SK-N-SH (cell line): ENCODE results near the gene BEGAIN. TPM values are rescaled to one million over a fixed set of nuclear protein-coding genes. Genes with fewer than 3 reads are reported as not detected.
A peak's percentile ranks its signal among the peaks of the same experiment; 100 is the strongest.

Experiments
- CTCF ChIA-PET: fragments of 300-600, 350-600 bp; formaldehyde crosslinking; extraction: SDS; loops from one replicate; lab custom pipeline; 2021; lab: Yijun Ruan, JAX
- POLR2A ChIA-PET: fragments of 350-600 bp; sonication (Branson Sonifier 250); formaldehyde crosslinking; extraction: SDS; loops from one replicate; lab custom pipeline; 2020; ENCODE audit warnings: antibody characterized with exemption, inconsistent platforms; lab: Yijun Ruan, JAX
- DNase-seq: peaks from one replicate; pipeline ENCODE4 v3.0.0; 2012
- H2AFZ ChIP-seq: fragments of 200-600 bp; sonication (generic); 2 replicates; pipeline ENCODE4 v1.8.1; 2016; ENCODE audit warnings: antibody characterized with exemption, mild to moderate bottlenecking, low read depth
- H3F3A ChIP-seq: fragments of 200-600 bp; sonication (generic); replicated peaks from 2 replicates; pipeline ENCODE3; 2016; ENCODE audit warnings: antibody characterized with exemption, mild to moderate bottlenecking; ENCODE audit not compliant: insufficient read depth
- H3K27ac ChIP-seq, 2 experiments: fragments of 200-500 bp in 1 of 2; fragments of 200-600 bp in 1 of 2; sonication (Bioruptor generic) in 1 of 2; sonication (generic), shearing (Covaris generic) in 1 of 2; 2 replicates each; pipeline versions ENCODE4 v1.5.1 to v1.6.1; 2014 to 2016; ENCODE audit warnings: low read depth in 2 of 2, inconsistent platforms in 1 of 2, low read length in 1 of 2, mild to moderate bottlenecking in 1 of 2, mixed read lengths in 1 of 2
- H3K27me3 ChIP-seq: fragments of 200-600 bp; sonication (generic), shearing (Covaris generic); 2 replicates; pipeline ENCODE4 v1.6.1; 2016; ENCODE audit warnings: mixed run types; ENCODE audit not compliant: insufficient read depth
- H3K36me3 ChIP-seq, 2 experiments: fragments of 200-500 bp in 1 of 2; fragments of 200-600 bp in 1 of 2; sonication (Bioruptor generic) in 1 of 2; sonication (generic) in 1 of 2; replicated peaks in 1 of 2; 2 replicates each; pipeline versions ENCODE3 to v1.5.1; 2014 to 2016; ENCODE audit warnings: low read length in 1 of 2, mild to moderate bottlenecking in 1 of 2; ENCODE audit not compliant: insufficient read depth in 2 of 2, control insufficient read depth in 1 of 2
- H3K4me1 ChIP-seq, 2 experiments: fragments of 200-500 bp in 1 of 2; fragments of 200-600 bp in 1 of 2; sonication (Bioruptor generic) in 1 of 2; sonication (generic), shearing (Covaris generic) in 1 of 2; 2 replicates each; pipeline versions ENCODE4 v1.5.1 to v1.6.1; 2014 to 2016; ENCODE audit warnings: low read depth in 1 of 2, low read length in 1 of 2, mixed run types in 1 of 2; ENCODE audit not compliant: insufficient read depth in 2 of 2, control insufficient read depth in 1 of 2
- H3K4me2 ChIP-seq: fragments of 200-600 bp; sonication (generic), shearing (Covaris generic); 2 replicates; pipeline ENCODE4 v1.6.1; 2017; ENCODE audit warnings: mixed run types
- H3K4me3 ChIP-seq, 2 experiments: fragments of 200-500 bp in 1 of 2; fragments of 200-600 bp in 1 of 2; sonication (Bioruptor generic) in 1 of 2; sonication (generic), shearing (Covaris generic) in 1 of 2; 2 replicates each; pipeline versions ENCODE4 v1.5.1 to v1.8.1; 2014 to 2016; ENCODE audit warnings: low read depth in 2 of 2, inconsistent platforms in 1 of 2, low read length in 1 of 2, mild to moderate bottlenecking in 1 of 2, mixed read lengths in 1 of 2, moderate library complexity in 1 of 2
- H3K79me2 ChIP-seq: fragments of 200-600 bp; sonication (generic); 2 replicates; pipeline ENCODE4 v1.8.1; 2017; ENCODE audit warnings: mild to moderate bottlenecking; ENCODE audit not compliant: insufficient read depth
- H3K9ac ChIP-seq: fragments of 200-600 bp; sonication (generic); 2 replicates; pipeline ENCODE4 v1.6.1; 2017; ENCODE audit warnings: mixed run types
- H3K9me2 ChIP-seq: fragments of 200-600 bp; sonication (generic); 2 replicates; pipeline ENCODE4 v1.6.1; 2017; ENCODE audit warnings: mixed run types
- H3K9me3 ChIP-seq: fragments of 200-600 bp; sonication (generic); 2 replicates; pipeline ENCODE4 v1.6.1; 2017; ENCODE audit warnings: mixed run types, mild to moderate bottlenecking, moderate library complexity
- H4K20me1 ChIP-seq: fragments of 200-600 bp; sonication (generic); 2 replicates; pipeline ENCODE4 v1.6.1; 2017; ENCODE audit warnings: mild to moderate bottlenecking, mixed run types; ENCODE audit not compliant: insufficient read depth
- FOSL2 ChIP-seq: IDR thresholded peaks from 2 replicates; pipeline ENCODE4 v1.4.0; 2012; ENCODE audit warnings: low read depth, mild to moderate bottlenecking, moderate library complexity, borderline replicate concordance
- FOXM1 ChIP-seq: IDR thresholded peaks from 2 replicates; pipeline ENCODE4 v1.4.0; 2012; ENCODE audit warnings: low read depth, mild to moderate bottlenecking
- GATA2 ChIP-seq: sonication (generic); formaldehyde crosslinking; IDR thresholded peaks from 2 replicates; pipeline ENCODE4 v1.5.0; 2020; ENCODE audit warnings: mild to moderate bottlenecking, missing genetic modification reagents
- IRF3 ChIP-seq: fragments of 150-350 bp; IDR thresholded peaks from 2 replicates; pipeline ENCODE4 v1.6.1; 2016; ENCODE audit warnings: mild to moderate bottlenecking, low read depth, low read length
- JUND ChIP-seq: IDR thresholded peaks from 2 replicates; pipeline ENCODE4 v1.4.0; 2012
- MAX ChIP-seq: IDR thresholded peaks from 2 replicates; pipeline ENCODE4 v1.4.0; 2012; ENCODE audit warnings: low read depth
- MEF2A ChIP-seq: IDR thresholded peaks from 2 replicates; pipeline ENCODE4 v1.4.0; 2012; ENCODE audit warnings: low read depth, borderline replicate concordance
- MXI1 ChIP-seq: IDR thresholded peaks from 2 replicates; pipeline ENCODE4 v1.6.1; 2012; ENCODE audit warnings: mild to moderate bottlenecking, low read depth, low read length, improper control_type of control experiment
- NRF1 ChIP-seq: IDR thresholded peaks from 2 replicates; pipeline ENCODE4 v1.6.1; 2012; ENCODE audit warnings: low read depth, mild to moderate bottlenecking, low read length
- PBX3 ChIP-seq: IDR thresholded peaks from 2 replicates; pipeline ENCODE4; 2012
- RCOR1 ChIP-seq: fragments of 150-350 bp; IDR thresholded peaks from 2 replicates; pipeline ENCODE4 v1.6.1; 2017; ENCODE audit warnings: antibody characterized with exemption, low read length
- SMC3 ChIP-seq: IDR thresholded peaks from 2 replicates; pipeline ENCODE4 v1.6.1; 2012; ENCODE audit warnings: low read depth, low read length, improper control_type of control experiment
- USF1 ChIP-seq: IDR thresholded peaks from 2 replicates; pipeline ENCODE4 v1.4.0; 2012; ENCODE audit warnings: low read depth, borderline replicate concordance
- USF2 ChIP-seq: fragments of 150-350 bp; IDR thresholded peaks from 2 replicates; pipeline ENCODE4 v1.6.1; 2017; ENCODE audit warnings: antibody characterized with exemption, low read length, low read depth, borderline replicate concordance
- WGBS: methylation state at CpG from one replicate; pipeline ENCODE4 v1.1.6; 2017; ENCODE audit warnings: low lambda C conversion rate; 5-methylcytosine and 5-hydroxymethylcytosine counted together
- polyA plus RNA-seq, 3 experiments: library from polyadenylated mRNA; depleted of rRNA; stranded (reverse); fragments of >200 nt; gene quantifications; 2 replicates each; pipeline ENCODE4 v1.2.3, GENCODE V29; 2012

The BEGAIN gene
- polyA plus RNA-seq, 1 of the 3 experiments (the other 2 are of a cell fraction) = 4.2 TPM

GRCh38 chr14:100567877-100568163 is 19.4 kb downstream of the BEGAIN start:
- peak overlapping the region in 1 of 2 experiments; percentile 94; a peak in 2 of 4 replicates for H3K27ac ChIP-seq
- no peaks in the 10 kb centered on the region for H4K20me1 ChIP-seq
- H3K4me1 ChIP-seq = peaks cover 0 to 65% of the 10 kb centered on the region in 2 experiments; a peak in 1 of 4 replicates
- no peaks in the 10 kb centered on the region for H3K9me2 ChIP-seq
- no peaks in the 10 kb centered on the region for H3K9me3 ChIP-seq
- no peak for DNase-seq
- no peak overlapping the region for H2AFZ ChIP-seq
- no peak overlapping the region for H3K9ac ChIP-seq
- peak overlapping the region; percentile 58 to 59; a peak in 3 of 4 replicates for H3K4me3 ChIP-seq
- no peaks in the 10 kb centered on the region for H3F3A ChIP-seq
- ChIA-PET CTCF (interaction anchor here (0.6 to 2.0 kb wide), 7 partner anchors 10 to 183 kb away, joined by 3 to 12 read pairs (median 4); no protein-coding TSS in a partner anchor), POLR2A (interaction anchor here (0.6 to 2.9 kb wide), 10 partner anchors 78 to 173 kb away, joined by 3 to 19 read pairs (median 4); no protein-coding TSS in a partner anchor)
- no peaks in the 10 kb centered on the region for H3K79me2 ChIP-seq
- WGBS = 0% methylated on average over 1 of the region's 42 CpGs
- TF ChIP-seq NRF1 = no peak
- no peak for TF ChIP-seq MEF2A
- TF ChIP-seq USF1 = no peak
- no peak for TF ChIP-seq JUND
- no peak for TF ChIP-seq MAX
- no peak for TF ChIP-seq PBX3
- TF ChIP-seq GATA2 (CRISPR knock-in tag) = no peak
- TF ChIP-seq USF2 = no peak
- no peak for TF ChIP-seq FOXM1
- TF ChIP-seq FOSL2 = no peak
- no peak for TF ChIP-seq SMC3
- TF ChIP-seq RCOR1 = no peak
- no peak for TF ChIP-seq IRF3
- no peak for TF ChIP-seq MXI1
- peak overlapping the region; percentile 78; the same call in 1 of the 2 replicates for H3K4me2 ChIP-seq
- no peaks in the 10 kb centered on the region for H3K36me3 ChIP-seq
- H3K27me3 ChIP-seq = peaks cover 18% of the 10 kb centered on the region
